Measurements from ENCODE around the gene ZNF182. TPM values are rescaled to one million over a fixed set of nuclear protein-coding genes. Genes with fewer than 3 reads are reported as not detected.

Gene ZNF182
- total and polyA plus RNA-seq, 2 experiments from 2014 or later: 1.6 to 2.6 TPM

DNA sequence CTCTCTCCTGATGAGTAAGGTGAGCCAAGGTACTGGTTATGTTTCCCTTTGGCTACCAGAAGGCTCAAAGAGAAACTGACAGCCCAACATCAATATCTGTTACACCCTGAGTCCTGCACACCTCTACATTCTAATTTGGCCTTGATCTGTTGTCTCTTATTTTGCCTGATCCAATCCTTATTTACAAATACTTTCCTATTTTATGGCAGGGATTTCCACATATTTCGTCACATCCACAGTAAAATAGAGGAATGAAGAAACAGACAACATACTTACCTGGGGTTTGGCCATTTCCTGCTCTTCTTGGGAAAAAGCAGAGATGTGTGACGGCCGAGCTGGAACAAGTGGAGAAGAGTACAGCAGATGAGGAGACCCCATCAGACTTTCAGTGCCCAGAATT, 1.5 kb downstream of the ZNF182 start:
- Histone ChIP-seq H3K9me3 (ENCODE audit: low read depth) (no peaks in the 10 kb centered on the region), H4K20me1 (ENCODE audit: insufficient read depth) (no peaks in the 10 kb centered on the region), H3K9ac (no peak overlapping the region), H3K4me1 (ENCODE audit: insufficient read depth) (no peaks in the 10 kb centered on the region), H3F3A (ENCODE audit: insufficient read depth) (no peaks in the 10 kb centered on the region), H3K4me3 (0 out of 2 replicates have a peak overlapping the region, but pooled peaks have one; percentile 84), H2AFZ (no peak overlapping the region), H3K27me3 (replicated peaks; ENCODE audit: insufficient read depth) (no peaks in the 10 kb centered on the region), H3K36me3 (ENCODE audit: low read depth) (no peaks in the 10 kb centered on the region), H3K9me2 (ENCODE audit: insufficient read depth) (no peaks in the 10 kb centered on the region), H3K27ac (no peak overlapping the region), H3K79me2 (ENCODE audit: insufficient read depth) (peaks cover 13% of the 10 kb centered on the region; the same call in 1 of the 2 replicates), H3K4me2 (ENCODE audit: unreplicated experiment) (no peak overlapping the region)
- DNase-seq: no peak
- 77 to 93% methylated on average over 3 of the region's 3 CpGs for WGBS, 2 experiments (ENCODE audit: low coverage in 1 of 2, low lambda C conversion rate in 2 of 2, missing lambda C conversion rate in 2 of 2)
- TF ChIP-seq EZH2phosphoT487 (IDR thresholded peaks at IDR 0.05; ENCODE audit: insufficient read depth, low read depth): no peak
- no peak for TF ChIP-seq EZH2 (IDR thresholded peaks at IDR 0.05; ENCODE audit: insufficient read depth, poor library complexity, severe bottlenecking)
- in situ Hi-C loops (cut with MboI): no loop called here

DNA sequence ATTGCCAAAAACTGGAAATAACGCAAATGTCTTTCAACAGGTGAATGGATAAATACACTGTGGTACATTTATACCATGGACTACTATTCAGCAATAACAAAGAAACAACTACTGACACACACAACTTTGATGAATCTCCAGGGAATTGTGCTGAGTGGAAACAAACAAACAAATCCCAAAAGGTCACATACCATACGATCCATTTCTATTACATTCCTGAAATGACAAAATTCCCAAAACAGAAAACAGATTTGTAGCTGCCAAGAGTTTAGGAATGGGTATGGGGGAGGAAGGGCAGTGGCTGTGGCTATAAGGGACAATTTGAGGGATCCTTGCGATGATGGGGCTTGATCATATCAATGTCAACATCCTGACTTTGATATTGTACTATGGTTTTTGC, 2.5 kb downstream of the ZNF182 start:
- Histone ChIP-seq H3K4me3 (no peak overlapping the region), H3K4me2 (ENCODE audit: unreplicated experiment) (no peak overlapping the region), H3K36me3 (ENCODE audit: low read depth) (no peaks in the 10 kb centered on the region), H3K27me3 (replicated peaks; ENCODE audit: insufficient read depth) (no peaks in the 10 kb centered on the region), H3F3A (ENCODE audit: insufficient read depth) (no peaks in the 10 kb centered on the region), H3K9me2 (ENCODE audit: insufficient read depth) (no peaks in the 10 kb centered on the region), H3K4me1 (ENCODE audit: insufficient read depth) (no peaks in the 10 kb centered on the region), H4K20me1 (ENCODE audit: insufficient read depth) (no peaks in the 10 kb centered on the region), H3K27ac (no peak overlapping the region), H3K79me2 (ENCODE audit: insufficient read depth) (peaks cover 13% of the 10 kb centered on the region; the same call in 1 of the 2 replicates), H3K9ac (no peak overlapping the region), H3K9me3 (ENCODE audit: low read depth) (no peaks in the 10 kb centered on the region), H2AFZ (no peak overlapping the region)
- TF ChIP-seq EZH2phosphoT487 (IDR thresholded peaks at IDR 0.05; ENCODE audit: insufficient read depth, low read depth) (no peak), EZH2 (IDR thresholded peaks at IDR 0.05; ENCODE audit: insufficient read depth, poor library complexity, severe bottlenecking) (no peak)
- in situ Hi-C loops (cut with MboI): no loop called here
- no peak for DNase-seq
- WGBS, 2 experiments (ENCODE audit: low coverage in 1 of 2, low lambda C conversion rate in 2 of 2, missing lambda C conversion rate in 2 of 2): 97 to 100% methylated on average over 3 of the region's 3 CpGs

DNA sequence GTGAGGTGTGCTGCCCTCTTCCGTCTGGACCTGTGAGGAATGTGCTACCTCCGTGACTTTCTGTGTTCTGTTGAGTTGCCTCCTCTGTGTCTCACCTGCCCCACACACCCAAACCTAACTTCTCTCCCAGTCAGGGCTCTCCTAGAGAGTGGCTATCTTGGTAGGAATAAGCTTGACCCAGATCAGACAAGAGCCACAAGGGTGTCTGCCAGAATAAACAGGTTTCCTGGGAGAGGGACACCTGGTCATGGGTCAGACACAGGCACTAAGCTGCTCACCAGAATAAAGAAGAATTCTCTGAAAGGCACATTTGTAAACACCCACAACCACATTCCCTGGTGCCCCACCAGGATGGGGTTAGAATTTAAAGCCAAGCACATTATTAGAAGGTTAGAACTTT, 11.1 kb downstream of the ZNF182 start:
- H3F3A ChIP-seq (ENCODE audit: insufficient read depth): peaks cover 7% of the 10 kb centered on the region; the same call in 1 of the 2 replicates
- TF ChIP-seq EZH2phosphoT487 (IDR thresholded peaks at IDR 0.05; ENCODE audit: insufficient read depth, low read depth) (no peak), EZH2 (IDR thresholded peaks at IDR 0.05; ENCODE audit: insufficient read depth, poor library complexity, severe bottlenecking) (no peak)
- 96 to 100% methylated on average over 2 of the region's 2 CpGs for WGBS, 2 experiments (ENCODE audit: low coverage in 1 of 2, low lambda C conversion rate in 2 of 2, missing lambda C conversion rate in 2 of 2)
- H3K79me2 ChIP-seq (ENCODE audit: insufficient read depth): no peaks in the 10 kb centered on the region; the same call in 1 of the 2 replicates
- no peaks in the 10 kb centered on the region for H3K9me2 ChIP-seq (ENCODE audit: insufficient read depth)
- H4K20me1 ChIP-seq (ENCODE audit: insufficient read depth): no peaks in the 10 kb centered on the region
- H3K4me3 ChIP-seq: no peak overlapping the region
- no peaks in the 10 kb centered on the region for H3K27me3 ChIP-seq (replicated peaks; ENCODE audit: insufficient read depth)
- no peak for DNase-seq
- in situ Hi-C loops (cut with MboI): no loop called here
- H3K9ac ChIP-seq: no peak overlapping the region
- peaks cover under 1% of the 10 kb centered on the region; the same call in 1 of the 2 replicates for H3K36me3 ChIP-seq (ENCODE audit: low read depth)
- no peak overlapping the region for H2AFZ ChIP-seq
- no peaks in the 10 kb centered on the region for H3K9me3 ChIP-seq (ENCODE audit: low read depth)
- H3K4me2 ChIP-seq (ENCODE audit: unreplicated experiment): no peak overlapping the region
- no peaks in the 10 kb centered on the region for H3K4me1 ChIP-seq (ENCODE audit: insufficient read depth)
- H3K27ac ChIP-seq: no peak overlapping the region

DNA sequence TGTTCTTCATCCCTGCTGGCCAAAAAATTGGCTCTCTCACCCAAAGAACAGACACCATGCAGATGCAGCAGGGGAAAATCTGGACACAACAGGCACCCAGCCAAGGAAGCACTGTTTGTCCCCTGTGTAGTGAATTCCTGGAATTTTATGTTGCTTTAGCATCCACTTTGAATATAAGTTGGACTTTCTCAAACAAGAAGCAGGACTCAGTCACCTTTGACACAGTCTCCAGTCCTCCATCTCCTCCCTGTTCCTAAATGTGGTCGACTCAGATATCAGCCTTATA, 11.8 kb downstream of the ZNF182 start:
- H3K27me3 ChIP-seq (replicated peaks; ENCODE audit: insufficient read depth): no peaks in the 10 kb centered on the region
- H3K4me2 ChIP-seq (ENCODE audit: unreplicated experiment): no peak overlapping the region
- H3F3A ChIP-seq (ENCODE audit: insufficient read depth): peaks cover 7% of the 10 kb centered on the region; the same call in 1 of the 2 replicates
- TF ChIP-seq EZH2 (IDR thresholded peaks at IDR 0.05; ENCODE audit: insufficient read depth, poor library complexity, severe bottlenecking): no peak
- no peak for TF ChIP-seq EZH2phosphoT487 (IDR thresholded peaks at IDR 0.05; ENCODE audit: insufficient read depth, low read depth)
- no peak overlapping the region for H3K4me3 ChIP-seq
- 91 to 100% methylated on average over 1 of the region's 1 CpG for WGBS, 2 experiments (ENCODE audit: low coverage in 1 of 2, low lambda C conversion rate in 2 of 2, missing lambda C conversion rate in 2 of 2)
- no peaks in the 10 kb centered on the region for H3K9me2 ChIP-seq (ENCODE audit: insufficient read depth)
- H4K20me1 ChIP-seq (ENCODE audit: insufficient read depth): no peaks in the 10 kb centered on the region
- no peak overlapping the region for H2AFZ ChIP-seq
- no peaks in the 10 kb centered on the region; the same call in 1 of the 2 replicates for H3K79me2 ChIP-seq (ENCODE audit: insufficient read depth)
- H3K36me3 ChIP-seq (ENCODE audit: low read depth): peaks cover 7% of the 10 kb centered on the region; the same call in 1 of the 2 replicates
- no peak overlapping the region for H3K27ac ChIP-seq
- no peak overlapping the region for H3K9ac ChIP-seq
- in situ Hi-C loops (cut with MboI): no loop called here
- no peaks in the 10 kb centered on the region for H3K4me1 ChIP-seq (ENCODE audit: insufficient read depth)
- no peaks in the 10 kb centered on the region for H3K9me3 ChIP-seq (ENCODE audit: low read depth)
- no peak for DNase-seq
